DMS53 treated with DMSO at 0.1 percent for 48 hours (cell line): ENCODE results near the gene MKRN2.
"Not testable (repeated sequence)": the region's sequence is repeated elsewhere in the genome, so short reads cannot be mapped to it uniquely, and the experiment has no call there.

Experiments
- DNase-seq: peaks from one replicate; lab custom pipeline; 2025; ENCODE audit not compliant: unreplicated experiment; lab: John Stamatoyannopoulos, UW

Gene MKRN2

DNA sequence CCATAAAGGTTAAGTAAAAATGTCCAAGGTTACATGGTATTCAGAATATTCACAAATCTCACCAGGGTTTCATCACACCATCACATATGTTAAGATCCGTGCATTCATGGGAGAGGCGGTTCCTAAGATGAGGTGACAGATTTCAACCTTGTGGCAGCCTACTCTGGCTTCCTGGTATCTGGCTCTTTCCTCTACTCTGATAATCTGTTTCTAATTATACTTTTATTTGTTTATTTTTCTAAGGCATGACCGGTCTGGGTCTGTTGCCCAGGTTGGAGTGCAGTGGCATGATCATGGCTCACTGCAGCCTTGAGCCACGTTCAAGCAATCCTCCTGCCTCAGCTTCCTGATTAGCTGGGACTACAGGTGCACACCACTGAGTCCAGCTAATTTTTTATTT lies 72.7 kb downstream of the MKRN2 start:
- peak; percentile 18 for DNase-seq

DNA sequence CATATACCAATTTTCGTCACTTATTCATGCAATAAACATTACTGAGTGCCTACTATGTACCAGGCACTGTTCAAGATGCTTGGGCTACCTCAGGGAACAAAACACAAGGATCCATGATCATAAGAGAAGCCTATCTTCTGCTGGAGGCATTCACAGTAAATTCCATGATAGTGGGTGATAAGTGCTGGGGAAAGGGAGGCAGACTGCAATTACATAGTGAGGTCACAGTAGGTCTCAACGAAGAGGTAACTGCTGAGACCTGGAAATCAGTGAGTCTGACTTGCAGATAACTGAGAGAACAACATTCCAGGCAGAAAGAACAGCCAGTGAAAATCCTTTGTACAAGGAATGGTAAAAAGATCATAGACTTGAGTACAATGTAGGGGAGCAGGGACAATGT lies 73.4 kb downstream of the MKRN2 start:
- no peak for DNase-seq

DNA sequence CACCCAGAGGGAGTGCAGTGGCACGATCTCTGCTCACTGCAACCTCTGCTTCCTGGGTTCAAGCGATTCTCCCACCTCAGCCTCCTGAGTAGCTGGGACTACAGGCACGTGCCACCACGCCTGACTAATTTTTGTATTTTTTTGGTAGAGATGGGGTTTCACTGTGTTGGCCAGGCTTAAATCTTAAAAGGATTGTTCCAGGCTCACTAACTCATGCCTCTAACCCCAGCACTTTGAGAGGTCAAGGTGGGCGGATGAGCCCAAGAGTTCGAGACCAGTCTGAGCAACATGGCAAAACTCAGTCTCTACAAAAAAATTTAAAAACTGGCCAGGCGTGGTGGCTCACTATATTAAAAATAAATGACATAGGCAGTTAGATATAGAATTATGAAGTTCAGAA lies 74.0 kb downstream of the MKRN2 start:
- DNase-seq, result not testable (repeated sequence)

GRCh38 chr3:12632523-12632922 lies 75.6 kb downstream of the MKRN2 start:
- DNase-seq, result no peak

DNA sequence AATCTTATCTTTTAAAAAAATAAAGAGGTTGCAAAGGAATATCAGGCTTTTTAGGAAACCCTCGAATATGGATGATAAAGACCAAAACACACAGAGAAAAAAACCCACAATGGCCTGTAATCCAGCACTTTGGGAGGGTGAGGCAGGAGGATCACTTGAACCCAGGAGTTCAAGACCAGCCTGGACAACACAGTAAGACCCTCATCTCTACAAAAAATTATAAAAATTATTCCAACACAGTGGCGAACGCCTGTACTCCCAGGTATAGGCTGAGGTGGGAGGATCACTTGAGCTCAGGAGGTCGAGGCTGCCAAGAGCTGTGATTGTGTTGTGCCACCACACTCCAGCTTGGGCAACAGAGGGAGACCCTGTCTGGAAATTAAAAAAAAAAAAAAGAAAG lies 76.2 kb downstream of the MKRN2 start:
- DNase-seq, result no peak
